Body of pancreas (tissue), 4 donors: ENCODE data around the gene VAPB. TPM values are rescaled to one million over a fixed set of nuclear protein-coding genes. Genes with fewer than 3 reads are reported as not detected.

Source experiments
- ATAC-seq: fragments of 150-250 bp; one replicate; pipeline ENCODE4 v1.9.1; 2016
- DNase-seq, 4 donors: peaks; one replicate each; pipeline ENCODE4 v3.0.0-alpha.2; 2019
- H3K27ac ChIP-seq, 4 donors: fragments of 200-600 bp; sonication (generic); 1 replicate in 3 of 4; 2 replicates in 1 of 4; pipeline versions ENCODE4 v1.5.1 to v1.6.1; 2016 to 2019; ENCODE audit warnings: mild to moderate bottlenecking in 1 of 4, mixed read lengths in 1 of 4, moderate library complexity in 1 of 4
- H3K27me3 ChIP-seq, 2 donors: fragments of 200-600 bp; sonication (generic); one replicate each; pipeline ENCODE4 v1.6.0; 2016; ENCODE audit warnings: mild to moderate bottlenecking in 1 of 2
- H3K36me3 ChIP-seq, 2 donors: fragments of 200-600 bp; sonication (generic); replicated peaks in 1 of 2; 2 replicates each; pipeline ENCODE4 v1.5.1; 2016; ENCODE audit warnings: low read depth in 2 of 2; ENCODE audit not compliant: insufficient read depth in 1 of 2
- H3K4me1 ChIP-seq: fragments of 200-600 bp; sonication (generic); one replicate; pipeline ENCODE4 v1.6.0; 2016
- H3K4me3 ChIP-seq, 2 donors: fragments of 200-600 bp; sonication (generic); 1 replicate in 1 of 2; 2 replicates in 1 of 2; pipeline ENCODE4 v1.5.1; 2016 to 2019
- H3K9me3 ChIP-seq, 3 donors: fragments of 200-600 bp; sonication (generic); 1 replicate in 2 of 3; 2 replicates in 1 of 3; pipeline ENCODE4 v1.5.1; 2016
- CTCF ChIP-seq, 7 experiments: fragments of 450-650 bp in 4 of 7; fragments of 200-600 bp in 3 of 7; sonication (generic) in 3 of 7; IDR thresholded peaks; one replicate each; pipeline ENCODE4 v1.5.1; 2016 to 2019; ENCODE audit warnings: antibody characterized with exemption in 7 of 7
- POLR2A ChIP-seq, 3 donors: fragments of 450-650 bp; IDR thresholded peaks; one replicate each; pipeline ENCODE4 v1.6.1; 2016; ENCODE audit warnings: antibody characterized with exemption in 3 of 3, mild to moderate bottlenecking in 2 of 3
- WGBS, 2 donors: methylation state at CpG; one replicate each; pipeline ENCODE4 v1.1.5; 2017; 5-methylcytosine and 5-hydroxymethylcytosine counted together
- intact Hi-C: fragments of 100-400 bp; cut with DNase I; formaldehyde crosslinking; loops from one replicate; pipeline ENCODE4 v1.15.1; 2023
- total RNA-seq, 2 donors: library from RNA; depleted of rRNA; stranded (reverse); fragments of >200 nt; gene quantifications; one replicate each; pipeline ENCODE4 v1.1.0, GENCODE V29; 2016

The VAPB gene
- total RNA-seq, 2 donors from 2014 or later = 10.5 to 11.9 TPM

GRCh38 chr20:58448958-58449357 lies 59.9 kb downstream of the VAPB start:
- no peaks in the 10 kb centered on the region for H3K9me3 ChIP-seq
- intact Hi-C loops = no loop called here
- H3K36me3 ChIP-seq = peaks cover 0 to 6% of the 10 kb centered on the region in 2 donors
- no peaks in the 10 kb centered on the region for H3K4me1 ChIP-seq
- H3K27ac ChIP-seq = no peak overlapping the region
- no peak overlapping the region for H3K4me3 ChIP-seq
- ATAC-seq = no peak
- no peak for DNase-seq
- TF ChIP-seq CTCF (IDR thresholded peaks at IDR 0.05) (no peak), POLR2A (IDR thresholded peaks at IDR 0.05) (no peak)
- WGBS, 2 donors = 84 to 88% methylated on average over 4 of the region's 4 CpGs
- no peaks in the 10 kb centered on the region for H3K27me3 ChIP-seq

- H3K27ac ChIP-seq = no peak overlapping the region
- TF ChIP-seq POLR2A (IDR thresholded peaks at IDR 0.05) (no peak), CTCF (IDR thresholded peaks at IDR 0.05) (no peak)
Measured at GRCh38 chr20:58449681-58450221, 60.7 kb downstream of the VAPB start.

GRCh38 chr20:58450254-58450653 lies 61.2 kb downstream of the VAPB start:
- intact Hi-C loops = no loop called here
- no peaks in the 10 kb centered on the region for H3K9me3 ChIP-seq
- no peak for ATAC-seq
- TF ChIP-seq POLR2A (IDR thresholded peaks at IDR 0.05) (no peak), CTCF (IDR thresholded peaks at IDR 0.05) (no peak)
- peaks cover 0 to 3% of the 10 kb centered on the region in 2 donors for H3K36me3 ChIP-seq
- no peak overlapping the region for H3K27ac ChIP-seq
- no peak overlapping the region for H3K4me3 ChIP-seq
- no peaks in the 10 kb centered on the region for H3K27me3 ChIP-seq
- no peaks in the 10 kb centered on the region for H3K4me1 ChIP-seq
- WGBS, 2 donors = 79 to 88% methylated on average over 10 of the region's 10 CpGs
- DNase-seq = no peak

More at GRCh38 chr20:58449681-58450221, 60.7 kb downstream of the VAPB start:
- H3K4me1 ChIP-seq = no peaks in the 10 kb centered on the region
- ATAC-seq (no peak), DNase-seq (no peak)
- no peaks in the 10 kb centered on the region for H3K9me3 ChIP-seq
- peaks cover 0 to 4% of the 10 kb centered on the region in 2 donors for H3K36me3 ChIP-seq
- no peaks in the 10 kb centered on the region for H3K27me3 ChIP-seq
- intact Hi-C loops = no loop called here
- 75 to 80% methylated on average over 10 of the region's 10 CpGs for WGBS, 2 donors
- no peak overlapping the region for H3K4me3 ChIP-seq

- H3K4me3 ChIP-seq = no peak overlapping the region
- no peaks in the 10 kb centered on the region for H3K27me3 ChIP-seq
- peaks cover 0 to 3% of the 10 kb centered on the region in 2 donors for H3K36me3 ChIP-seq
- TF ChIP-seq POLR2A (IDR thresholded peaks at IDR 0.05) = no peak
- TF ChIP-seq CTCF (IDR thresholded peaks at IDR 0.05) = no peak
- DNase-seq (no peak), ATAC-seq (no peak)
- intact Hi-C loops = no loop called here
- H3K4me1 ChIP-seq = no peaks in the 10 kb centered on the region
- H3K9me3 ChIP-seq = no peaks in the 10 kb centered on the region
- 40 to 53% methylated on average over 4 of the region's 4 CpGs for WGBS, 2 donors
- no peak overlapping the region for H3K27ac ChIP-seq
Measured at GRCh38 chr20:58452667-58453255, 63.7 kb downstream of the VAPB start.

GRCh38 chr20:58453391-58453790 lies 64.4 kb downstream of the VAPB start:
- WGBS, 2 donors = 82 to 86% methylated on average over 5 of the region's 5 CpGs
- Histone ChIP-seq H3K36me3 (peaks cover 0 to 1% of the 10 kb centered on the region in 2 donors), H3K27ac (no peak overlapping the region), H3K4me3 (no peak overlapping the region), H3K27me3 (no peaks in the 10 kb centered on the region), H3K4me1 (no peaks in the 10 kb centered on the region), H3K9me3 (no peaks in the 10 kb centered on the region)
- ATAC-seq (no peak), DNase-seq (no peak)
- TF ChIP-seq CTCF (IDR thresholded peaks at IDR 0.05) = no peak
- no peak for TF ChIP-seq POLR2A (IDR thresholded peaks at IDR 0.05)
- intact Hi-C loops = no loop called here
